Hematopoietic multipotent progenitor cell (in vitro differentiated cells): ENCODE data around the gene HSPBP1. TPM values are rescaled to one million over a fixed set of nuclear protein-coding genes. Genes with fewer than 3 reads are reported as not detected.

ENCODE experiments used
- DNase-seq, 3 donors: peaks; one replicate each; pipeline ENCODE4 v3.0.0-alpha.2; 2011 to 2015; ENCODE audit warnings: low read depth in 2 of 3, low spot score in 2 of 3
- total RNA-seq: library from RNA; depleted of rRNA; stranded (reverse); fragments of >200 nt; gene quantifications from one replicate; pipeline ENCODE4 v1.2.3, GENCODE V29; 2012

The HSPBP1 gene
- total RNA-seq, 1 donor = 50.4 TPM

GRCh38 chr19:55305983-55306562, 26.2 kb upstream of the HSPBP1 start:
- no peak for DNase-seq

- DNase-seq = peak in 2 of 3 donors; percentile 43 to 70
Observed at GRCh38 chr19:55305491-55305890, 25.6 kb upstream of the HSPBP1 start.

- DNase-seq = no peak
Observed at GRCh38 chr19:55304980-55305379, 25.1 kb upstream of the HSPBP1 start.

GRCh38 chr19:55304279-55304978, 24.5 kb upstream of the HSPBP1 start:
- no peak for DNase-seq

GRCh38 chr19:55303477-55303876, 23.6 kb upstream of the HSPBP1 start:
- DNase-seq = no peak

GRCh38 chr19:55302318-55302703, 22.4 kb upstream of the HSPBP1 start:
- no peak for DNase-seq

- DNase-seq = peak; percentile 89 to 93 (median 89)
Observed at GRCh38 chr19:55301459-55302317, 21.8 kb upstream of the HSPBP1 start.

GRCh38 chr19:55300886-55301458, 21.1 kb upstream of the HSPBP1 start:
- DNase-seq = no peak

- DNase-seq = no peak
Observed at GRCh38 chr19:55299991-55300390, 20.1 kb upstream of the HSPBP1 start.

- DNase-seq = no peak
Observed at GRCh38 chr19:55297267-55297666, 17.4 kb upstream of the HSPBP1 start.

GRCh38 chr19:55289117-55289796, 9.3 kb upstream of the HSPBP1 start:
- DNase-seq = no peak

- DNase-seq = no peak
Observed at GRCh38 chr19:55287361-55288079, 7.6 kb upstream of the HSPBP1 start.

GRCh38 chr19:55285229-55285890, 5.5 kb upstream of the HSPBP1 start:
- no peak for DNase-seq

GRCh38 chr19:55284405-55285058, 4.6 kb upstream of the HSPBP1 start:
- no peak for DNase-seq

- peak in 2 of 3 donors; percentile 35 to 62 for DNase-seq
Observed at GRCh38 chr19:55283548-55284377, 3.9 kb upstream of the HSPBP1 start, which contains the start of gene BRSK1. TSS of gene BRSK1 (plus strand) at chr19:55283997. CDS start at chr19:55284443, 446 bp downstream.

- no peak for DNase-seq
Observed at GRCh38 chr19:55279340-55279739, 570 bp downstream of the HSPBP1 start.

GRCh38 chr19:55278391-55279135, 1.3 kb downstream of the HSPBP1 start:
- DNase-seq = no peak
